Measurements from ENCODE around the gene RSBN1L. TPM values are rescaled to one million over a fixed set of nuclear protein-coding genes. Genes with fewer than 3 reads are reported as not detected.

RSBN1L gene
- polyA plus RNA-seq, 1 donor (not counting 4 experiments of a cell fraction or from before 2014, with no cell fraction given) = 9.6 TPM

DNA sequence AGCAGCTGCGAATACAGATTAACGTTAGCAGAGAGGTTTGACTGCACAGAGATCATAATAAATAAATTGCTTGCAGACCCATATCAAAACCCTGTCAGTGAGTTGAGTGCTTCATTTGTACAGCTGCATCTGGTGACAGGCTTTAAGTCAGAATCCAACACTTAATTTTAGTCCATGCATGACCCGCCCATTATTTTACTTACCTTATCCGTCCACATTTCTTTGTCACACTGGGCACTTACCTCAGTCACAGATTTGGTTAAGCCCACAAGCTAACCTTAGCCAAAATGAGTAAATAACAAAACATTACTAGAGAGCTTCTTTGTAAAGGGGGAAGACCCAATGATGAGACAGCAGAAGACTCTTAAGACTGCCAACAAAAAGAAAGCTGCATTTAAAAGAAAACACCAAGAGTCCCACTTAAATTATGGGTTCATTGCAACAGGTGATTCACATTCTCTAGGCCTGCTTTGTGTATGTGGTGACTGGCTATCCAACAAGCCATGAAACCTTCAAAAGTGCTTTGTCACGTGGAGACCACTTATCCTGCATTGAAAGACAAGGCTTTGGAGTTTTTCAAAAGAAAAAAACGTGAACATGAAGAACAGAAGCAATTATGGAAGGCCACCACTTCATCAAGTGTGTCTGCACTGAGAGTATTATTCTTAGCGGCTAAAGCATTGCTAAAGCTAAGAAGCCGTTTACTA, 134.5 kb downstream of the RSBN1L start:
- Histone ChIP-seq H4K20me1 (ENCODE audit: control insufficient read depth, extremely low read depth, insufficient read depth, low read length) (no peaks in the 10 kb centered on the region), H3K9me1 (ENCODE audit: control insufficient read depth, extremely low read depth, insufficient read depth, low read length) (no peaks in the 10 kb centered on the region)
- FAIRE-seq = no peak

GRCh38 chr7:77831481-77831880, 135.2 kb downstream of the RSBN1L start:
- dilution Hi-C loops (cut with MboI; ENCODE audit: extremely low pct_ligation_motif_present, low sequenced_read_pairs) = no loop called here
- no peak overlapping the region for H2AFZ ChIP-seq (ENCODE audit: control insufficient read depth, low read length)
- no peak overlapping the region for H3K27ac ChIP-seq (ENCODE audit: control insufficient read depth, insufficient read depth, low read length)
- no peak for TF ChIP-seq EZH2 (IDR thresholded peaks at IDR 0.05; ENCODE audit: low read length)
- TF ChIP-seq CTCF (optimal IDR thresholded peaks at IDR 0.05 in 1 of 3, IDR thresholded peaks at IDR 0.05 in 1 of 3, conservative IDR thresholded peaks at IDR 0.05 in 1 of 3; ENCODE audit: extremely low read depth in 1 of 3, insufficient read depth in 2 of 3, low read length in 3 of 3) = no peak
- H3K4me2 ChIP-seq (ENCODE audit: control insufficient read depth, extremely low read depth, insufficient read depth, low read depth, low read length) = no peak overlapping the region
- peaks cover 4% of the 10 kb centered on the region for H3K79me2 ChIP-seq (ENCODE audit: control insufficient read depth, insufficient read depth, low read length)
- H3K27me3 ChIP-seq (ENCODE audit: control insufficient read depth, extremely low read depth, insufficient read depth, low read length) = no peaks in the 10 kb centered on the region
- H3K9ac ChIP-seq (ENCODE audit: control insufficient read depth, extremely low read depth, insufficient read depth, low read length) = no peak overlapping the region
- H3K9me1 ChIP-seq (ENCODE audit: control insufficient read depth, extremely low read depth, insufficient read depth, low read length) = no peaks in the 10 kb centered on the region
- no peaks in the 10 kb centered on the region for H4K20me1 ChIP-seq (ENCODE audit: control insufficient read depth, extremely low read depth, insufficient read depth, low read length)
- no peaks in the 10 kb centered on the region for H3K9me3 ChIP-seq (ENCODE audit: control insufficient read depth, low read depth, low read length)
- no peaks in the 10 kb centered on the region for H3K36me3 ChIP-seq (ENCODE audit: control insufficient read depth in 2 of 2, extremely low read depth in 1 of 2, insufficient read depth in 2 of 2, low read length in 2 of 2)
- DNase-seq (ENCODE audit: low read depth, low spot score) = no peak
- no peak for FAIRE-seq
- no peak overlapping the region for H3K4me3 ChIP-seq (ENCODE audit: control insufficient read depth in 2 of 3, extremely low read depth in 1 of 3, insufficient read depth in 2 of 3, low read depth in 1 of 3, low read length in 3 of 3)
- H3K4me1 ChIP-seq (ENCODE audit: control insufficient read depth, extremely low read depth, insufficient read depth, low read length) = peaks cover 18% of the 10 kb centered on the region

More for the DNA sequence above, 134.5 kb downstream of the RSBN1L start:
- TF ChIP-seq CTCF (optimal IDR thresholded peaks at IDR 0.05 in 1 of 3, IDR thresholded peaks at IDR 0.05 in 1 of 3, conservative IDR thresholded peaks at IDR 0.05 in 1 of 3; ENCODE audit: extremely low read depth in 1 of 3, insufficient read depth in 2 of 3, low read length in 3 of 3) (no peak), EZH2 (IDR thresholded peaks at IDR 0.05; ENCODE audit: low read length) (no peak)
- Histone ChIP-seq H3K4me2 (ENCODE audit: control insufficient read depth, extremely low read depth, insufficient read depth, low read depth, low read length) (no peak overlapping the region), H2AFZ (ENCODE audit: control insufficient read depth, low read length) (no peak overlapping the region), H3K4me3 (ENCODE audit: control insufficient read depth in 2 of 3, extremely low read depth in 1 of 3, insufficient read depth in 2 of 3, low read depth in 1 of 3, low read length in 3 of 3) (no peak overlapping the region), H3K9ac (ENCODE audit: control insufficient read depth, extremely low read depth, insufficient read depth, low read length) (no peak overlapping the region), H3K36me3 (ENCODE audit: control insufficient read depth in 2 of 2, extremely low read depth in 1 of 2, insufficient read depth in 2 of 2, low read length in 2 of 2) (no peaks in the 10 kb centered on the region), H3K9me3 (ENCODE audit: control insufficient read depth, low read depth, low read length) (no peaks in the 10 kb centered on the region), H3K4me1 (ENCODE audit: control insufficient read depth, extremely low read depth, insufficient read depth, low read length) (peaks cover 18% of the 10 kb centered on the region), H3K27ac (ENCODE audit: control insufficient read depth, insufficient read depth, low read length) (no peak overlapping the region), H3K27me3 (ENCODE audit: control insufficient read depth, extremely low read depth, insufficient read depth, low read length) (no peaks in the 10 kb centered on the region), H3K79me2 (ENCODE audit: control insufficient read depth, insufficient read depth, low read length) (peaks cover 2% of the 10 kb centered on the region)
- no peak for DNase-seq (ENCODE audit: low read depth, low spot score)
- dilution Hi-C loops (cut with MboI; ENCODE audit: extremely low pct_ligation_motif_present, low sequenced_read_pairs) = no loop called here

Data from keratinocyte (primary cell).